Glutamatergic neuron (in vitro differentiated cells): ENCODE data around the gene ANO10. TPM values are rescaled to one million over a fixed set of nuclear protein-coding genes. Genes with fewer than 3 reads are reported as not detected.

Experiments
- DNase-seq: peaks from one replicate; pipeline ENCODE4 v3.0.0; 2022
- H3K27ac Mint-ChIP-seq: one replicate; pipeline ENCODE4 v1.8.0; 2020; ENCODE audit warnings: mild to moderate bottlenecking, mixed read lengths, inconsistent platforms; ENCODE audit not compliant: unreplicated experiment
- H3K27me3 Mint-ChIP-seq: one replicate; pipeline ENCODE4 v1.8.0; 2020; ENCODE audit warnings: mild to moderate bottlenecking, moderate library complexity, mixed read lengths, inconsistent platforms; ENCODE audit not compliant: unreplicated experiment
- H3K36me3 Mint-ChIP-seq: one replicate; pipeline ENCODE4 v1.8.0; 2020; ENCODE audit warnings: mild to moderate bottlenecking, mixed read lengths, inconsistent platforms; ENCODE audit not compliant: unreplicated experiment
- H3K4me1 Mint-ChIP-seq: one replicate; pipeline ENCODE4 v1.8.0; 2020; ENCODE audit warnings: mild to moderate bottlenecking, low read depth, mixed read lengths, inconsistent platforms; ENCODE audit not compliant: unreplicated experiment
- H3K4me3 Mint-ChIP-seq: one replicate; pipeline ENCODE4 v1.8.0; 2020; ENCODE audit warnings: mild to moderate bottlenecking, mixed read lengths, inconsistent platforms; ENCODE audit not compliant: unreplicated experiment
- H3K9me3 Mint-ChIP-seq: one replicate; pipeline ENCODE4 v1.8.0; 2020; ENCODE audit warnings: mild to moderate bottlenecking, moderate library complexity, mixed read lengths, inconsistent platforms; ENCODE audit not compliant: unreplicated experiment
- CTCF ChIP-seq: fragments of 200-600 bp; sonication (generic); IDR thresholded peaks from one replicate; pipeline ENCODE4 v1.5.0; 2021; ENCODE audit not compliant: partially characterized antibody, unreplicated experiment
- total RNA-seq: library from RNA; stranded (reverse); fragmentation: NEBNext Ultra II Directional; extraction: Animal tissue kit (Norgen Biotek cat#: 25700); gene quantifications from one replicate; pipeline ENCODE4 v1.2.1, GENCODE V29; 2021; ENCODE audit not compliant: unreplicated experiment

Gene ANO10
- total RNA-seq, 1 donor from 2014 or later, result 44.9 TPM

- peaks cover 2% of the 10 kb centered on the region for H3K27me3 Mint-ChIP-seq
- no peak for DNase-seq
- peaks cover 2% of the 10 kb centered on the region for H3K4me1 Mint-ChIP-seq
- H3K27ac Mint-ChIP-seq, result peak overlapping the region; percentile 23
- no peak overlapping the region for H3K4me3 Mint-ChIP-seq
- no peak for TF ChIP-seq CTCF
- H3K36me3 Mint-ChIP-seq, result peaks cover 16% of the 10 kb centered on the region
- no peaks in the 10 kb centered on the region for H3K9me3 Mint-ChIP-seq
Measured at GRCh38 chr3:43347774-43348173, 274.0 kb downstream of the ANO10 start.

GRCh38 chr3:43346978-43347749 is 274.6 kb downstream of the ANO10 start:
- H3K9me3 Mint-ChIP-seq, result no peaks in the 10 kb centered on the region
- H3K4me3 Mint-ChIP-seq, result no peak overlapping the region
- H3K36me3 Mint-ChIP-seq, result peaks cover 17% of the 10 kb centered on the region
- DNase-seq, result no peak
- H3K4me1 Mint-ChIP-seq, result peaks cover 2% of the 10 kb centered on the region
- TF ChIP-seq CTCF, result no peak
- peaks cover 2% of the 10 kb centered on the region for H3K27me3 Mint-ChIP-seq
- H3K27ac Mint-ChIP-seq, result peak overlapping the region; percentile 23

GRCh38 chr3:43345877-43346276 is 275.9 kb downstream of the ANO10 start:
- H3K36me3 Mint-ChIP-seq, result peaks cover 10% of the 10 kb centered on the region
- no peak overlapping the region for H3K27ac Mint-ChIP-seq
- no peak for DNase-seq
- no peaks in the 10 kb centered on the region for H3K9me3 Mint-ChIP-seq
- H3K4me3 Mint-ChIP-seq, result no peak overlapping the region
- no peaks in the 10 kb centered on the region for H3K27me3 Mint-ChIP-seq
- TF ChIP-seq CTCF, result no peak
- peaks cover 2% of the 10 kb centered on the region for H3K4me1 Mint-ChIP-seq

- peaks cover 11% of the 10 kb centered on the region for H3K36me3 Mint-ChIP-seq
- TF ChIP-seq CTCF, result no peak
- peaks cover 2% of the 10 kb centered on the region for H3K4me1 Mint-ChIP-seq
- no peaks in the 10 kb centered on the region for H3K9me3 Mint-ChIP-seq
- no peak overlapping the region for H3K4me3 Mint-ChIP-seq
- H3K27ac Mint-ChIP-seq, result no peak overlapping the region
- H3K27me3 Mint-ChIP-seq, result no peaks in the 10 kb centered on the region
- DNase-seq, result no peak
Measured at GRCh38 chr3:43345246-43345645, 276.6 kb downstream of the ANO10 start.

GRCh38 chr3:43344520-43344919 is 277.3 kb downstream of the ANO10 start:
- H3K4me1 Mint-ChIP-seq, result peaks cover 2% of the 10 kb centered on the region

More at GRCh38 chr3:43344520-43344919, 277.3 kb downstream of the ANO10 start:
- DNase-seq, result no peak
- no peaks in the 10 kb centered on the region for H3K9me3 Mint-ChIP-seq
- H3K4me3 Mint-ChIP-seq, result no peak overlapping the region
- H3K27me3 Mint-ChIP-seq, result no peaks in the 10 kb centered on the region
- TF ChIP-seq CTCF, result no peak
- H3K27ac Mint-ChIP-seq, result no peak overlapping the region
- H3K36me3 Mint-ChIP-seq, result peaks cover 15% of the 10 kb centered on the region
